OCI-LY1 (cell line): ENCODE measurements around the gene MROH2B.

Experiments used
- H2AFZ ChIP-seq: fragments of 200-600 bp; sonication (generic), shearing (Covaris generic); 2 replicates; pipeline ENCODE4 v1.6.0; 2014; ENCODE audit warnings: antibody characterized with exemption, mild to moderate bottlenecking, low read length
- H3F3A ChIP-seq: fragments of 200-600 bp; sonication (generic), shearing (Covaris generic); 2 replicates; pipeline ENCODE4 v1.6.0; 2014; ENCODE audit warnings: mild to moderate bottlenecking, antibody characterized with exemption, low read length, moderate library complexity; ENCODE audit not compliant: insufficient read depth
- H3K27ac ChIP-seq: fragments of 200-600 bp; sonication (generic); 2 replicates; pipeline ENCODE4 v1.5.1; 2014; ENCODE audit warnings: low read length, mixed run types, mild to moderate bottlenecking, low read depth; ENCODE audit not compliant: poor library complexity, severe bottlenecking
- H3K27me3 ChIP-seq: fragments of 200-600 bp; sonication (generic); 2 replicates; pipeline ENCODE4 v1.6.0; 2014; ENCODE audit warnings: antibody characterized with exemption, mild to moderate bottlenecking, low read length, moderate library complexity; ENCODE audit not compliant: insufficient read depth
- H3K36me3 ChIP-seq: fragments of 200-600 bp; sonication (generic); 2 replicates; pipeline ENCODE4 v1.6.1; 2014; ENCODE audit warnings: mild to moderate bottlenecking, antibody characterized with exemption, low read length, moderate library complexity, mixed read lengths; ENCODE audit not compliant: insufficient read depth
- H3K4me1 ChIP-seq: fragments of 200-600 bp; sonication (generic); 2 replicates; pipeline ENCODE4 v1.5.1; 2014; ENCODE audit warnings: mild to moderate bottlenecking, low read length, moderate library complexity; ENCODE audit not compliant: insufficient read depth, severe bottlenecking
- H3K4me2 ChIP-seq: fragments of 200-600 bp; sonication (generic), shearing (Covaris generic); 2 replicates; pipeline ENCODE4 v1.6.1; 2014; ENCODE audit warnings: low read length
- H3K4me3 ChIP-seq: fragments of 200-600 bp; sonication (generic); 2 replicates; pipeline ENCODE4 v1.5.1; 2014; ENCODE audit warnings: low read length, low read depth, mild to moderate bottlenecking, mixed read lengths; ENCODE audit not compliant: poor library complexity, severe bottlenecking
- H3K79me2 ChIP-seq: fragments of 200-600 bp; shearing (Covaris generic); 2 replicates; pipeline ENCODE4 v1.6.1; 2016; ENCODE audit warnings: mixed run types, low read length, mixed read lengths; ENCODE audit not compliant: insufficient read depth
- H3K9ac ChIP-seq: fragments of 200-600 bp; sonication (generic), shearing (Covaris generic); 2 replicates; pipeline ENCODE4 v1.6.1; 2014; ENCODE audit warnings: mild to moderate bottlenecking, low read length, mixed read lengths
- H3K9me2 ChIP-seq: fragments of 200-600 bp; sonication (generic), shearing (Covaris generic); 2 replicates; pipeline ENCODE4 v1.6.1; 2014; ENCODE audit warnings: low read depth, mild to moderate bottlenecking, low read length, mixed read lengths
- H3K9me3 ChIP-seq: fragments of 200-600 bp; shearing (Covaris generic); 2 replicates; pipeline ENCODE4 v1.6.1; 2014; ENCODE audit warnings: low read length, mixed read lengths
- H4K20me1 ChIP-seq: fragments of 200-600 bp; sonication (generic), shearing (Covaris generic); 2 replicates; pipeline ENCODE4 v1.6.0; 2016; ENCODE audit warnings: mild to moderate bottlenecking, low read length; ENCODE audit not compliant: insufficient read depth
- CTCF ChIP-seq: fragments of 200-600 bp; sonication (generic), shearing (Covaris generic); IDR thresholded peaks from 2 replicates; pipeline ENCODE4 v1.5.1; 2017; ENCODE audit warnings: mild to moderate bottlenecking, antibody characterized with exemption, low read length, moderate library complexity, mixed read lengths
- EZH2 ChIP-seq: fragments of 200-600 bp; sonication (generic), shearing (Covaris generic); IDR thresholded peaks from 2 replicates; pipeline ENCODE4 v1.8.0; 2017; ENCODE audit warnings: borderline replicate concordance, mixed run types, mild to moderate bottlenecking, antibody characterized with exemption, low read length, moderate library complexity, mixed read lengths

Gene MROH2B

GRCh38 chr5:41115281-41115680 lies 44.1 kb upstream of the MROH2B start:
- Histone ChIP-seq H3K9me3 (no peaks in the 10 kb centered on the region), H3K9me2 (no peaks in the 10 kb centered on the region), H3F3A (no peaks in the 10 kb centered on the region), H3K79me2 (no peaks in the 10 kb centered on the region), H3K4me3 (no peak overlapping the region), H3K9ac (no peak overlapping the region), H3K36me3 (no peaks in the 10 kb centered on the region), H3K4me2 (no peak overlapping the region), H2AFZ (no peak overlapping the region), H3K27me3 (no peaks in the 10 kb centered on the region), H3K27ac (no peak overlapping the region), H3K4me1 (no peaks in the 10 kb centered on the region), H4K20me1 (no peaks in the 10 kb centered on the region)
- TF ChIP-seq CTCF = no peak

GRCh38 chr5:41112486-41113455 lies 41.6 kb upstream of the MROH2B start:
- Histone ChIP-seq H3F3A (no peaks in the 10 kb centered on the region), H3K4me2 (no peak overlapping the region), H3K4me1 (no peaks in the 10 kb centered on the region), H3K79me2 (no peaks in the 10 kb centered on the region), H4K20me1 (no peaks in the 10 kb centered on the region), H3K9me3 (no peaks in the 10 kb centered on the region), H3K27ac (no peak overlapping the region), H3K27me3 (no peaks in the 10 kb centered on the region), H3K4me3 (no peak overlapping the region), H3K9ac (no peak overlapping the region), H3K9me2 (no peaks in the 10 kb centered on the region), H3K36me3 (no peaks in the 10 kb centered on the region), H2AFZ (no peak overlapping the region)
- TF ChIP-seq CTCF = no peak
- TF ChIP-seq EZH2 = no peak

- H3K4me2 ChIP-seq = no peak overlapping the region
- H3K79me2 ChIP-seq = no peaks in the 10 kb centered on the region
- H3K4me3 ChIP-seq = no peak overlapping the region
- no peaks in the 10 kb centered on the region for H3K4me1 ChIP-seq
- H2AFZ ChIP-seq = no peak overlapping the region
- no peaks in the 10 kb centered on the region for H3K27me3 ChIP-seq
- H3K9ac ChIP-seq = no peak overlapping the region
- TF ChIP-seq CTCF = no peak
- no peak for TF ChIP-seq EZH2
- no peaks in the 10 kb centered on the region for H3K36me3 ChIP-seq
- no peak overlapping the region for H3K27ac ChIP-seq
- H3K9me3 ChIP-seq = no peaks in the 10 kb centered on the region
- H3K9me2 ChIP-seq = no peaks in the 10 kb centered on the region
- no peaks in the 10 kb centered on the region for H4K20me1 ChIP-seq
- H3F3A ChIP-seq = no peaks in the 10 kb centered on the region
These were observed 38.0 kb upstream of the MROH2B start for GRCh38 chr5:41109186-41109585.
